PC-3 (cell line): Measurements from ENCODE around the gene INPP5D. TPM values are rescaled to one million over a fixed set of nuclear protein-coding genes. Genes with fewer than 3 reads are reported as not detected.

Source experiments
- ATAC-seq: fragments of 200-7000 bp; cut with Tn5 transposase; 2 replicates; pipeline ENCODE4 v1.9.1; 2020; ENCODE audit warnings: mild to moderate bottlenecking, moderate library complexity
- BruUV-seq: library from RNA; stranded (reverse); fragments of 400-500 nt; replicated peaks from 2 replicates; lab custom pipeline; 2021; lab: Mats Ljungman, UMichigan
- CTCF ChIA-PET: fragments of 300-600 bp; sonication (Branson Sonifier 250); formaldehyde crosslinking; loops from one replicate; lab custom pipeline; 2022; ENCODE audit warnings: antibody characterized with exemption; lab: Charles Lee
- POLR2A ChIA-PET: fragments of 300-600 bp; sonication (Branson Sonifier 250); formaldehyde crosslinking; loops from one replicate; lab custom pipeline; 2022; ENCODE audit warnings: antibody characterized with exemption; ENCODE audit not compliant: unreplicated experiment; lab: Charles Lee
- DNase-seq: peaks from one replicate; pipeline ENCODE4 v3.0.0-alpha.2; 2015
- H2AFZ ChIP-seq: fragments of 300-600 bp; sonication (generic); 2 replicates; pipeline ENCODE4 v1.6.0; 2016; ENCODE audit warnings: antibody characterized with exemption, low read length
- H3F3A ChIP-seq: fragments of 300-600 bp; sonication (generic); one replicate; pipeline ENCODE4 v1.6.0; 2017; ENCODE audit warnings: antibody characterized with exemption, low read length, control low read depth, mild to moderate bottlenecking; ENCODE audit not compliant: unreplicated experiment
- H3K27ac ChIP-seq: fragments of 300-600 bp; sonication (generic); 2 replicates; pipeline ENCODE4 v1.5.1; 2016; ENCODE audit warnings: mild to moderate bottlenecking, low read length
- H3K27me3 ChIP-seq: fragments of 300-600 bp; sonication (generic); 2 replicates; pipeline ENCODE4 v1.6.1; 2016; ENCODE audit warnings: low read length, mixed read lengths
- H3K36me3 ChIP-seq: fragments of 300-600 bp; sonication (generic); 2 replicates; pipeline ENCODE4 v1.6.1; 2016; ENCODE audit warnings: low read depth, mixed run types, low read length, mixed read lengths
- H3K4me1 ChIP-seq: fragments of 300-600 bp; sonication (generic); 2 replicates; pipeline ENCODE4 v1.5.1; 2016; ENCODE audit warnings: low read length; ENCODE audit not compliant: insufficient read depth
- H3K4me2 ChIP-seq: fragments of 300-600 bp; sonication (generic); 2 replicates; pipeline ENCODE4 v1.6.0; 2016; ENCODE audit warnings: low read length
- H3K4me3 ChIP-seq: fragments of 300-600 bp; sonication (generic); 2 replicates; pipeline ENCODE4 v1.5.1; 2016; ENCODE audit warnings: mild to moderate bottlenecking, low read length, mixed read lengths
- H3K79me2 ChIP-seq: fragments of 300-600 bp; sonication (generic); 2 replicates; pipeline ENCODE4 v1.6.1; 2017; ENCODE audit warnings: low read length, mixed read lengths
- H3K9ac ChIP-seq: fragments of 300-600 bp; sonication (generic); 2 replicates; pipeline ENCODE4 v1.6.0; 2016; ENCODE audit warnings: mild to moderate bottlenecking, low read length
- H3K9me2 ChIP-seq: fragments of 300-600 bp; sonication (generic); replicated peaks from 2 replicates; pipeline ENCODE4 v1.6.1; 2016; ENCODE audit warnings: mixed run types, low read length, mixed read lengths
- H3K9me3 ChIP-seq: fragments of 300-600 bp; sonication (generic); 2 replicates; pipeline ENCODE4 v1.6.1; 2016; ENCODE audit warnings: low read length, mixed read lengths
- H4K20me1 ChIP-seq: fragments of 300-600 bp; sonication (generic); 2 replicates; pipeline ENCODE4 v1.6.1; 2016; ENCODE audit warnings: low read length, mixed read lengths
- EZH2 ChIP-seq: fragments of 300-600 bp; sonication (generic); IDR thresholded peaks from one replicate; pipeline ENCODE4 v1.6.1; 2017; ENCODE audit warnings: antibody characterized with exemption, mild to moderate bottlenecking, low read length; ENCODE audit not compliant: unreplicated experiment
- EZH2phosphoT487 ChIP-seq: fragments of 300-600 bp; sonication (generic); IDR thresholded peaks from 2 replicates; pipeline ENCODE4 v1.6.1; 2018; ENCODE audit warnings: mild to moderate bottlenecking, antibody characterized with exemption, low read length, borderline replicate concordance
- intact Hi-C: fragments of 100-400 bp; cut with micrococcal nuclease; formaldehyde crosslinking; loops from 2 replicates; pipeline ENCODE4 v1.9.0; 2023
- total RNA-seq: library from RNA; depleted of rRNA; stranded (reverse); fragments of >200 nt; gene quantifications from 2 replicates; pipeline ENCODE4 v1.2.3, GENCODE V29; 2014; rRNA removed
- TF ChIP-seq, protein P1 (sequence below): fragments of 300-600 bp; sonication (generic); conservative IDR thresholded peaks from 2 replicates; pipeline ENCODE4 v1.5.1; 2017; ENCODE audit warnings: antibody characterized with exemption, low read depth, mild to moderate bottlenecking, low read length

Gene INPP5D
- total RNA-seq, 1 experiment from 2014 or later = 0.26 TPM

DNA sequence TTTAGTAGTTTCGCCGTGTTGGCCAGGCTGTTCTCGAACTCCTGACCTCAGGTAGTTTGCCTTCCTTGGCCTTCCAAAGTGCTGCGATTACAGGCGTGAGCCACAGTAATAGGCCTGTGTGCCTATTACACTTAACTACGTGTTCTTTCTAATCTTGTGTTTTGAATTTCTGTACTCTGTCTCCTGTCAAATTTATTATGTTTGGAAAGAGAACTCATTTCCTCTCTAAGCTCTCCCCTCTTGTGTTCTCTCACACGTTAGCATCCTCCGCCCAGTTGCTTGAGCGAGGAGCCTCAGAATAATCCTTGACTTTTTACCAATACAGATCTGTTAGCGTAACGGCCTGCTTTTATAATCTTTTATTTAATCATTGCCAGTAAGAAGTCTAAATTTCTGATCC lies 195.0 kb downstream of the INPP5D start:
- Histone ChIP-seq H3K27ac (no peak overlapping the region), H3K27me3 (no peaks in the 10 kb centered on the region), H3K4me2 (peak overlapping the region; percentile 29), H3K4me3 (peak overlapping the region; percentile 48), H3K9me2 (no peaks in the 10 kb centered on the region), H3F3A (no peaks in the 10 kb centered on the region), H3K4me1 (peaks cover 20% of the 10 kb centered on the region), H3K79me2 (peaks cover 87% of the 10 kb centered on the region), H4K20me1 (peaks cover 63% of the 10 kb centered on the region), H3K36me3 (peaks cover 61% of the 10 kb centered on the region), H2AFZ (no peak overlapping the region), H3K9me3 (no peaks in the 10 kb centered on the region), H3K9ac (no peak overlapping the region)
- TF ChIP-seq EZH2phosphoT487 (no peak), EZH2 (no peak)
- TF ChIP-seq, protein P1, sequence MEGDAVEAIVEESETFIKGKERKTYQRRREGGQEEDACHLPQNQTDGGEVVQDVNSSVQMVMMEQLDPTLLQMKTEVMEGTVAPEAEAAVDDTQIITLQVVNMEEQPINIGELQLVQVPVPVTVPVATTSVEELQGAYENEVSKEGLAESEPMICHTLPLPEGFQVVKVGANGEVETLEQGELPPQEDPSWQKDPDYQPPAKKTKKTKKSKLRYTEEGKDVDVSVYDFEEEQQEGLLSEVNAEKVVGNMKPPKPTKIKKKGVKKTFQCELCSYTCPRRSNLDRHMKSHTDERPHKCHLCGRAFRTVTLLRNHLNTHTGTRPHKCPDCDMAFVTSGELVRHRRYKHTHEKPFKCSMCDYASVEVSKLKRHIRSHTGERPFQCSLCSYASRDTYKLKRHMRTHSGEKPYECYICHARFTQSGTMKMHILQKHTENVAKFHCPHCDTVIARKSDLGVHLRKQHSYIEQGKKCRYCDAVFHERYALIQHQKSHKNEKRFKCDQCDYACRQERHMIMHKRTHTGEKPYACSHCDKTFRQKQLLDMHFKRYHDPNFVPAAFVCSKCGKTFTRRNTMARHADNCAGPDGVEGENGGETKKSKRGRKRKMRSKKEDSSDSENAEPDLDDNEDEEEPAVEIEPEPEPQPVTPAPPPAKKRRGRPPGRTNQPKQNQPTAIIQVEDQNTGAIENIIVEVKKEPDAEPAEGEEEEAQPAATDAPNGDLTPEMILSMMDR = no peak
- intact Hi-C loops = loop anchor here (10.0 kb wide), 2 partner anchors 190 to 490 kb away; no protein-coding TSS in a partner anchor
- ChIA-PET POLR2A (no interaction called here), CTCF (no interaction called here)
- DNase-seq (no peak), ATAC-seq (no peak)
- BruUV-seq = no TSS peak

DNA sequence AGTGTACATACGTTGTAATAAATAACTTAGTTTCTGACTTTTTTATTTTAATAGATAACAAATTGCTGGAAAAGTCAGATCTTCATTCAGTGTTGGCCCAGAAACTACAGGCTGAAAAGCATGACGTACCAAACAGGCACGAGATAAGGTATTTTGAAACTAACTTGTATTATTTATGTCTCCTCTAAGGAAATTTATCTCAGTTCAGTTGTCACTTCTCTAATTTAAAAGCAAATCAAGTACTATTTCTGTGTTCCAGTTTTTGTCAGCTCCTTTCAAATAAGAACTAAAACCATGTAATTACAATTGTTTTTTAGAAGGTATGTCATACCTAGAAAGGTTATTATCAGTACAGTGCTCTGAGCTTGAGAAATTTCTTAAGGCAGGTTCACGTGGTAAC lies 195.9 kb downstream of the INPP5D start:
- H3K27me3 ChIP-seq = no peaks in the 10 kb centered on the region
- ChIA-PET POLR2A (no interaction called here), CTCF (no interaction called here)
- H3F3A ChIP-seq = no peaks in the 10 kb centered on the region
- peaks cover 96% of the 10 kb centered on the region for H3K79me2 ChIP-seq
- H3K4me3 ChIP-seq = peak overlapping the region; percentile 48; the same call in 1 of the 2 replicates
- H3K36me3 ChIP-seq = peaks cover 69% of the 10 kb centered on the region
- H3K4me2 ChIP-seq = peak overlapping the region; percentile 29
- no TSS peak for BruUV-seq
- peaks cover 18% of the 10 kb centered on the region for H3K4me1 ChIP-seq
- no peak for ATAC-seq
- H3K9me3 ChIP-seq = no peaks in the 10 kb centered on the region
- no peaks in the 10 kb centered on the region for H3K9me2 ChIP-seq
- H2AFZ ChIP-seq = no peak overlapping the region
- DNase-seq = no peak
- intact Hi-C loops = loop anchor here (10.0 kb wide), 2 partner anchors 189 to 491 kb away; no protein-coding TSS in a partner anchor
- peaks cover 71% of the 10 kb centered on the region for H4K20me1 ChIP-seq
- no peak for TF ChIP-seq EZH2
- TF ChIP-seq, protein P1 = no peak
- no peak for TF ChIP-seq EZH2phosphoT487
- no peak overlapping the region for H3K27ac ChIP-seq
- H3K9ac ChIP-seq = no peak overlapping the region

Other genes starting within 250 kb of the INPP5D start
- 11.1 and 14.3 TPM in 2 replicates for gene SNORC, start 190.1 kb upstream of the INPP5D start, total RNA-seq
- gene NGEF, start 47.1 kb upstream of the INPP5D start, total RNA-seq = 71.3 and 80.2 TPM in 2 replicates
- 4.0 and 4.5 TPM in 2 replicates for gene NEU2, start 27.7 kb upstream of the INPP5D start, total RNA-seq
- gene ATG16L1, start 191.3 kb downstream of the INPP5D start, total RNA-seq = 126 and 173 TPM in 2 replicates
- 0.17 TPM in 1 of 2 replicates, not detected in the other for gene SAG, start 247.5 kb downstream of the INPP5D start, total RNA-seq